Endodermal cell (in vitro differentiated cells): ENCODE data around the gene USP2. TPM values are rescaled to one million over a fixed set of nuclear protein-coding genes. Genes with fewer than 3 reads are reported as not detected.

Source experiments
- DNase-seq: peaks from one replicate; pipeline ENCODE4 v3.0.0-alpha.2; 2017
- H3K27ac ChIP-seq: 2 replicates; pipeline ENCODE4 v1.5.1; 2013; ENCODE audit warnings: mild to moderate bottlenecking, low read depth, low read length, moderate library complexity
- H3K27me3 ChIP-seq: 2 replicates; pipeline ENCODE4 v1.6.1; 2013; ENCODE audit warnings: mild to moderate bottlenecking, low read length, moderate library complexity; ENCODE audit not compliant: insufficient read depth, control insufficient read depth, poor library complexity, severe bottlenecking
- H3K36me3 ChIP-seq: 2 replicates; pipeline ENCODE4 v1.7.0; 2013; ENCODE audit warnings: mild to moderate bottlenecking, low read length, moderate library complexity; ENCODE audit not compliant: control insufficient read depth, insufficient read depth
- H3K4me1 ChIP-seq: one replicate; pipeline ENCODE4 v1.7.0; 2013; ENCODE audit warnings: low read length; ENCODE audit not compliant: control insufficient read depth, insufficient read depth
- H3K4me3 ChIP-seq: 2 replicates; pipeline ENCODE4 v1.5.1; 2013; ENCODE audit warnings: mild to moderate bottlenecking, low read length, moderate library complexity
- H3K9ac ChIP-seq: 2 replicates; pipeline ENCODE4 v1.6.1; 2013; ENCODE audit warnings: mild to moderate bottlenecking, low read length, moderate library complexity; ENCODE audit not compliant: poor library complexity, severe bottlenecking; ENCODE audit errors: extremely low read depth
- H3K9me3 ChIP-seq: 2 replicates; pipeline ENCODE4 v1.6.1; 2013; ENCODE audit warnings: mild to moderate bottlenecking, low read length, moderate library complexity; ENCODE audit not compliant: control insufficient read depth
- H3K27ac Mint-ChIP-seq: 2 replicates; pipeline ENCODE4 v1.8.0; 2020; ENCODE audit warnings: mixed read lengths
- H3K27me3 Mint-ChIP-seq: 2 replicates; pipeline ENCODE4 v1.8.0; 2021; ENCODE audit warnings: mild to moderate bottlenecking, mixed read lengths; ENCODE audit not compliant: insufficient read depth
- H3K36me3 Mint-ChIP-seq: 2 replicates; pipeline ENCODE4 v1.8.0; 2020; ENCODE audit warnings: low read depth, mixed read lengths
- H3K4me1 Mint-ChIP-seq: 2 replicates; pipeline ENCODE4 v1.8.0; 2020; ENCODE audit warnings: mixed read lengths
- H3K4me3 Mint-ChIP-seq: 2 replicates; pipeline ENCODE4 v1.8.0; 2020; ENCODE audit warnings: mild to moderate bottlenecking, moderate library complexity, mixed read lengths
- H3K9me3 Mint-ChIP-seq: 2 replicates; pipeline ENCODE4 v1.8.0; 2020; ENCODE audit warnings: mild to moderate bottlenecking, mixed read lengths
- CTCF ChIP-seq: fragments of 200-600 bp; sonication (generic); conservative IDR thresholded peaks from 2 replicates; pipeline ENCODE4 v1.5.0; 2021; ENCODE audit warnings: antibody characterized with exemption, mild to moderate bottlenecking
- WGBS, 2 experiments: methylation state at CpG; one replicate each; pipeline versions ENCODE4 v1.1.5 to v1.1.7; 2013; ENCODE audit warnings: missing lambda C conversion rate in 2 of 2, mixed read lengths in 1 of 2; ENCODE audit not compliant: insufficient coverage in 1 of 2, insufficient read length in 1 of 2; 5-methylcytosine and 5-hydroxymethylcytosine counted together
- total RNA-seq, 2 donors: library from RNA; stranded (reverse); fragmentation: NEBNext Ultra II Directional in 1 of 2; extraction: Animal tissue kit (Norgen Biotek cat#: 25700) in 1 of 2; gene quantifications; 2 replicates in 1 of 2; 3 replicates in 1 of 2; pipeline ENCODE4 v1.2.1, GENCODE V29; 2021

Gene USP2
- total RNA-seq, 2 donors from 2014 or later = 17.8 to 21.1 TPM

- TF ChIP-seq CTCF = no peak
- H3K27ac Mint-ChIP-seq = no peak overlapping the region
- H3K36me3 Mint-ChIP-seq = no peaks in the 10 kb centered on the region
- H3K27me3 Mint-ChIP-seq = peaks cover 81% of the 10 kb centered on the region
- H3K27me3 ChIP-seq = peaks cover 69% of the 10 kb centered on the region
- no peak overlapping the region for H3K4me3 ChIP-seq
- no peak overlapping the region for H3K9ac ChIP-seq
- H3K4me1 Mint-ChIP-seq = no peaks in the 10 kb centered on the region
- WGBS, 2 experiments = 85 to 87% methylated on average over 8 to 14 of the region's 14 CpGs
- DNase-seq = peak; percentile 39
- no peaks in the 10 kb centered on the region for H3K4me1 ChIP-seq
- no peak overlapping the region for H3K27ac ChIP-seq
- H3K9me3 ChIP-seq = no peaks in the 10 kb centered on the region
- H3K36me3 ChIP-seq = no peaks in the 10 kb centered on the region
- H3K9me3 Mint-ChIP-seq = peaks cover 1% of the 10 kb centered on the region
- H3K4me3 Mint-ChIP-seq = no peak overlapping the region
Observed at GRCh38 chr11:119344291-119345010, 37.0 kb downstream of the USP2 start.

DNA sequence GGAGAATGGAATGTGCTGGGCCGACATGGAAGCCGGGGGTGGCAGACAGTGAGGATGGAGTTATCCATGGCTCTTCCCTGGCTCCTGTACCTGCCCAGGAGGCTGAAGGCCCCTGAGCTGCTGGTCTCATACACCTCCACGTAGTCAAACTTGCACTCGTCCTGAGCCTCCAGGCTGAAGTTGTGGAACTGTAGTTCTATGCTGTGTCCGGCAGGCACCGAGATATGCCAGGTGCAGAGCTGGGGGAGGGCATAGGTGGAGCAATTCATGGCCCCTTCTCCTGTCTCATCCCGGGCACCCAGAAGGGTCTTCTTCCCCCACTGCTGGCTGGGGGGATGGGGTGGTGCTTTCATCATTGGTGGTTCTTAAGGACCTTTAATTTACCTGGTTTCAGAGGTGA is 37.8 kb downstream of the USP2 start:
- WGBS, 2 experiments = 87 to 96% methylated on average over 4 to 6 of the region's 7 CpGs
- Mint-ChIP-seq H3K4me1 (peaks cover 2% of the 10 kb centered on the region), H3K27me3 (peaks cover 88% of the 10 kb centered on the region), H3K27ac (no peak overlapping the region), H3K36me3 (no peaks in the 10 kb centered on the region), H3K9me3 (peaks cover 1% of the 10 kb centered on the region), H3K4me3 (no peak overlapping the region)
- Histone ChIP-seq H3K27me3 (peaks cover 77% of the 10 kb centered on the region), H3K36me3 (no peaks in the 10 kb centered on the region), H3K4me3 (no peak overlapping the region), H3K9me3 (no peaks in the 10 kb centered on the region), H3K4me1 (no peaks in the 10 kb centered on the region), H3K27ac (no peak overlapping the region), H3K9ac (no peak overlapping the region)
- TF ChIP-seq CTCF = no peak
- DNase-seq = peak; percentile 31

DNA sequence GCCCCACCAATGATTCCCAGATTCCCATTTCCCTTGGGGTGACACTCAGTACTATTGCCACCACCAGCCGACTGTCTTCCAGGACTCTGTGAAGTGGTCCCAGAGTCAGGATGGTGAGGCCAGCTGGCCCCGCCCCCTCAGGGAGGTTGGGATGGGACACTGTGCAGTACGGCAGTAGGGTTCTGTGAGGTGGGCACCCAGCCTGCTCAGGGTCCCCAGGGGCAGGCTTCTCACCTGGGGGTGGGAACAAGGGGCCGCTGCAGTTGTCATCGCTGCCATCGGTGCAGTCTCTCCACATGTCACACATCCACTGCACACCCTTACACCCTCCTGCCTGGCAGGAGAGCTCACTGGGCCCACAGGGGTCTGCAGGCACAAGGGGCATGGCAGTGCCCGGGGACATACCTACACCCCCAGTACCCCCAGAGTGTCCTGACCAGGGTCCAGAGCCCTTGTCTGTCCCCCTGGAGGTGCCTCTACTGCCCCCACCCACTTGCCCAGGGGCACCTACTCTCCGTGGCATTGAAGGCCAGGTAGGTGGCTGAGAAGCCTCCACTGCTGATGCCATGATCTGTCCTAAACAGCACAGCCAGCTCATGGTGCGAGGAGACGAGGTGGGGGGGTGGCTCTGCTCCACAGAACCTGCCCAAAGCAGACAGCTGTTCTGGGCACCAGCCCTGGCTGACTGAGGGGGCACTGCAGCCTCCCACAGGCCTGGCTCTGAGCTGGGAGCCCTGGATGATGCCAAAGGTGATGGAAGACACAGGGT is 38.9 kb downstream of the USP2 start:
- Mint-ChIP-seq H3K27ac (no peak overlapping the region), H3K36me3 (no peaks in the 10 kb centered on the region), H3K9me3 (no peaks in the 10 kb centered on the region), H3K27me3 (peaks cover 84% of the 10 kb centered on the region), H3K4me3 (no peak overlapping the region), H3K4me1 (peaks cover 12% of the 10 kb centered on the region)
- Histone ChIP-seq H3K36me3 (no peaks in the 10 kb centered on the region), H3K9me3 (no peaks in the 10 kb centered on the region), H3K27me3 (peaks cover 71% of the 10 kb centered on the region), H3K27ac (no peak overlapping the region), H3K4me1 (no peaks in the 10 kb centered on the region), H3K9ac (no peak overlapping the region), H3K4me3 (no peak overlapping the region)
- TF ChIP-seq CTCF = no peak
- 87 to 89% methylated on average over 5 to 10 of the region's 10 CpGs for WGBS, 2 experiments
- DNase-seq = peak; percentile 44
